GM23338 (cell line): ENCODE results near the gene KCNJ6. TPM values are rescaled to one million over a fixed set of nuclear protein-coding genes. Genes with fewer than 3 reads are reported as not detected.

Experiments used
- ATAC-seq: fragments of 200-7000 bp; cut with Tn5 transposase; 3 replicates; pipeline ENCODE4 v1.9.1; 2020
- DNase-seq: peaks from one replicate; pipeline ENCODE4 v3.0.0-alpha.2; 2015; ENCODE audit warnings: low spot score
- H2AFZ ChIP-seq: fragments of 200-600 bp; sonication (generic); 2 replicates; pipeline ENCODE4 v1.8.0; 2016; ENCODE audit warnings: antibody characterized with exemption, mild to moderate bottlenecking, moderate library complexity
- H3F3A ChIP-seq: fragments of 200-600 bp; sonication (generic); replicated peaks from 2 replicates; pipeline ENCODE4 v1.8.0; 2017; ENCODE audit warnings: antibody characterized with exemption, mixed run types, low read depth
- H3K27ac ChIP-seq: fragments of 200-600 bp; sonication (generic); 2 replicates; pipeline ENCODE4 v1.6.1; 2016; ENCODE audit warnings: low read depth
- H3K27me3 ChIP-seq: fragments of 200-600 bp; sonication (generic); 2 replicates; pipeline ENCODE4 v1.8.0; 2016; ENCODE audit warnings: mild to moderate bottlenecking, mixed run types, moderate library complexity; ENCODE audit not compliant: insufficient read depth
- H3K36me3 ChIP-seq: fragments of 200-600 bp; sonication (generic); 2 replicates; pipeline ENCODE4 v1.8.0; 2016; ENCODE audit warnings: mild to moderate bottlenecking; ENCODE audit not compliant: insufficient read depth
- H3K4me1 ChIP-seq: fragments of 200-600 bp; sonication (generic); 2 replicates; pipeline ENCODE4 v1.8.0; 2016; ENCODE audit warnings: mild to moderate bottlenecking, moderate library complexity; ENCODE audit not compliant: insufficient read depth
- H3K4me2 ChIP-seq: fragments of 200-600 bp; sonication (generic); 2 replicates; pipeline ENCODE4 v1.7.1; 2017; ENCODE audit warnings: mixed run types
- H3K4me3 ChIP-seq: fragments of 200-600 bp; sonication (generic); 2 replicates; pipeline ENCODE4 v1.6.1; 2016; ENCODE audit warnings: mixed run types
- H3K79me2 ChIP-seq: fragments of 200-600 bp; sonication (generic); replicated peaks from 2 replicates; pipeline ENCODE4 v1.8.0; 2017; ENCODE audit warnings: mild to moderate bottlenecking; ENCODE audit not compliant: insufficient read depth
- H3K9me2 ChIP-seq: fragments of 200-600 bp; sonication (generic); 2 replicates; pipeline ENCODE4 v1.8.0; 2017; ENCODE audit not compliant: insufficient read depth
- H4K20me1 ChIP-seq: fragments of 200-600 bp; sonication (generic); replicated peaks from 2 replicates; pipeline ENCODE4 v1.8.0; 2017; ENCODE audit warnings: mild to moderate bottlenecking; ENCODE audit not compliant: insufficient read depth
- H3K27ac Mint-ChIP-seq: 2 replicates; pipeline ENCODE4 v1.8.0; 2020; ENCODE audit warnings: inconsistent platforms, mild to moderate bottlenecking, moderate library complexity, mixed read lengths
- H3K27me3 Mint-ChIP-seq: 3 replicates; pipeline ENCODE4 v1.8.0; 2022; ENCODE audit warnings: low read depth, mild to moderate bottlenecking, moderate library complexity, mixed read lengths, inconsistent platforms; ENCODE audit not compliant: insufficient read depth, poor library complexity
- H3K36me3 Mint-ChIP-seq: 3 replicates; pipeline ENCODE4 v1.8.0; 2021; ENCODE audit warnings: low read depth, mild to moderate bottlenecking, inconsistent platforms, moderate library complexity, mixed read lengths
- H3K4me1 Mint-ChIP-seq: 3 replicates; pipeline ENCODE4 v1.8.0; 2020; ENCODE audit warnings: mild to moderate bottlenecking, inconsistent platforms, mixed read lengths
- H3K4me3 Mint-ChIP-seq: 3 replicates; pipeline ENCODE4 v1.8.0; 2021; ENCODE audit warnings: moderate library complexity, mild to moderate bottlenecking, inconsistent platforms, mixed read lengths
- H3K9me3 Mint-ChIP-seq: 3 replicates; pipeline ENCODE4 v1.8.0; 2020; ENCODE audit warnings: moderate library complexity, mild to moderate bottlenecking, inconsistent platforms, mixed read lengths
- CREB1 ChIP-seq: fragments of 250-450 bp; sonication (Bioruptor Pico); IDR thresholded peaks from 2 replicates; pipeline ENCODE4 v1.5.0; 2020; ENCODE audit warnings: low read depth, mild to moderate bottlenecking, moderate library complexity
- CTCF ChIP-seq, 2 experiments: fragments of 200-600 bp in 1 of 2; sonication (generic) in 1 of 2; conservative IDR thresholded peaks; 2 replicates each; pipeline versions ENCODE4 v1.5.1 to v1.6.1; 2016 to 2017; ENCODE audit warnings: antibody characterized with exemption in 2 of 2, low read depth in 2 of 2, mild to moderate bottlenecking in 2 of 2, moderate library complexity in 1 of 2
- EZH2 ChIP-seq: fragments of 200-600 bp; sonication (generic); IDR thresholded peaks from one replicate; pipeline ENCODE4 v1.8.0; 2017; ENCODE audit warnings: antibody characterized with exemption, mild to moderate bottlenecking, low read depth; ENCODE audit not compliant: unreplicated experiment
- EZH2phosphoT487 ChIP-seq: fragments of 200-600 bp; sonication (generic); IDR thresholded peaks from one replicate; pipeline ENCODE4 v1.8.1; 2018; ENCODE audit warnings: antibody characterized with exemption; ENCODE audit not compliant: unreplicated experiment
- JUNB ChIP-seq: IDR thresholded peaks from one replicate; pipeline ENCODE4 v1.6.1; 2016; ENCODE audit warnings: antibody characterized with exemption; ENCODE audit not compliant: unreplicated experiment
- NANOG ChIP-seq: IDR thresholded peaks from 2 replicates; pipeline ENCODE4 v1.6.1; 2016; ENCODE audit warnings: antibody characterized with exemption, borderline replicate concordance
- POLR2AphosphoS5 ChIP-seq: IDR thresholded peaks from 2 replicates; pipeline ENCODE4 v1.6.1; 2016; ENCODE audit warnings: antibody characterized with exemption, low read depth
- REST ChIP-seq: IDR thresholded peaks from one replicate; pipeline ENCODE4 v1.6.1; 2018; ENCODE audit warnings: antibody characterized with exemption; ENCODE audit not compliant: unreplicated experiment
- STAT1 ChIP-seq: IDR thresholded peaks from one replicate; pipeline ENCODE4 v1.6.1; 2016; ENCODE audit warnings: antibody characterized with exemption; ENCODE audit not compliant: unreplicated experiment
- ZNF114 ChIP-seq: fragments of 250-450 bp; sonication (Bioruptor Pico); IDR thresholded peaks from 2 replicates; pipeline ENCODE4 v1.5.0; 2020; ENCODE audit warnings: mild to moderate bottlenecking, moderate library complexity
- ZNF331 ChIP-seq: fragments of 250-450 bp; sonication (Bioruptor Pico); IDR thresholded peaks from 2 replicates; pipeline ENCODE4 v1.5.0; 2020; ENCODE audit warnings: low read depth, mild to moderate bottlenecking, moderate library complexity
- ZNF462 ChIP-seq: fragments of 250-450 bp; sonication (Bioruptor Pico); IDR thresholded peaks from 2 replicates; pipeline ENCODE4 v1.5.0; 2020; ENCODE audit warnings: mild to moderate bottlenecking, moderate library complexity
- polyA plus RNA-seq: library from polyadenylated mRNA; unstranded; fragments of >200 nt; fragmentation: Nextera tagmentation; extraction: Ambion mirVana; gene quantifications from 2 replicates; pipeline ENCODE4 v1.2.1, GENCODE V29; 2016
- total RNA-seq: library from RNA; depleted of rRNA; stranded (reverse); fragments of >200 nt; shearing (Covaris generic); gene quantifications from 2 replicates; pipeline ENCODE4 v1.2.3, GENCODE V29; 2014
- TF ChIP-seq, protein P1 (sequence below): IDR thresholded peaks from 2 replicates; pipeline ENCODE4 v1.6.1; 2016; ENCODE audit warnings: antibody characterized with exemption

Gene KCNJ6
- total and polyA plus RNA-seq, 2 experiments from 2014 or later: 0.48 to 0.52 TPM

- no peak overlapping the region for H3K27ac ChIP-seq
- peaks cover 8% of the 10 kb centered on the region; the same call in 1 of the 2 replicates for H3K9me2 ChIP-seq
- no peaks in the 10 kb centered on the region for H3K4me1 ChIP-seq
- TF ChIP-seq JUNB: no peak
- TF ChIP-seq EZH2: no peak
- no peak for TF ChIP-seq NANOG
- no peak for TF ChIP-seq POLR2AphosphoS5
- TF ChIP-seq CREB1 (CRISPR knock-in tag): no peak
- TF ChIP-seq EZH2phosphoT487: no peak
- TF ChIP-seq, protein P1, sequence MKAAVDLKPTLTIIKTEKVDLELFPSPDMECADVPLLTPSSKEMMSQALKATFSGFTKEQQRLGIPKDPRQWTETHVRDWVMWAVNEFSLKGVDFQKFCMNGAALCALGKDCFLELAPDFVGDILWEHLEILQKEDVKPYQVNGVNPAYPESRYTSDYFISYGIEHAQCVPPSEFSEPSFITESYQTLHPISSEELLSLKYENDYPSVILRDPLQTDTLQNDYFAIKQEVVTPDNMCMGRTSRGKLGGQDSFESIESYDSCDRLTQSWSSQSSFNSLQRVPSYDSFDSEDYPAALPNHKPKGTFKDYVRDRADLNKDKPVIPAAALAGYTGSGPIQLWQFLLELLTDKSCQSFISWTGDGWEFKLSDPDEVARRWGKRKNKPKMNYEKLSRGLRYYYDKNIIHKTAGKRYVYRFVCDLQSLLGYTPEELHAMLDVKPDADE: no peak
- no peak for TF ChIP-seq ZNF331 (CRISPR knock-in tag)
- no peak for TF ChIP-seq CTCF (conservative IDR thresholded peaks at IDR 0.05; ENCODE audit: low read depth in 2 of 2)
- TF ChIP-seq ZNF114 (CRISPR knock-in tag): no peak
- no peak for TF ChIP-seq REST
- no peak for TF ChIP-seq STAT1
- TF ChIP-seq ZNF462 (CRISPR knock-in tag): no peak
- no peaks in the 10 kb centered on the region; the same call in 1 of the 2 replicates for H4K20me1 ChIP-seq
- no peak overlapping the region for H3K27ac Mint-ChIP-seq
- H3K27me3 Mint-ChIP-seq: peaks cover 3% of the 10 kb centered on the region
- no peaks in the 10 kb centered on the region for H3K4me1 Mint-ChIP-seq
- H3K27me3 ChIP-seq: no peaks in the 10 kb centered on the region
- H3K36me3 Mint-ChIP-seq: no peaks in the 10 kb centered on the region
- no peak overlapping the region for H3K4me3 Mint-ChIP-seq
- no peak for ATAC-seq
- no peaks in the 10 kb centered on the region for H3K9me3 Mint-ChIP-seq
- no peak overlapping the region for H3K4me3 ChIP-seq
- DNase-seq: no peak
- H3F3A ChIP-seq: no peaks in the 10 kb centered on the region
- H2AFZ ChIP-seq: no peak overlapping the region
- H3K36me3 ChIP-seq: no peaks in the 10 kb centered on the region
- no peaks in the 10 kb centered on the region for H3K79me2 ChIP-seq
- H3K4me2 ChIP-seq: no peak overlapping the region
Observed at GRCh38 chr21:37876561-37876960, 39.7 kb downstream of the KCNJ6 start.
